Natural killer cell (primary cell): ENCODE data around the gene SLC35F1. TPM values are rescaled to one million over a fixed set of nuclear protein-coding genes. Genes with fewer than 3 reads are reported as not detected.

Experiments used
- ATAC-seq, 3 donors: fragments of 150-1000 bp in 2 of 3; fragments of 200-7000 bp in 1 of 3; cut with Tn5 transposase; 1 replicate in 1 of 3; 2 replicates in 2 of 3; pipeline ENCODE4 v1.10.0; 2021; ENCODE audit warnings: mild to moderate bottlenecking in 2 of 3, moderate library complexity in 2 of 3
- DNase-seq, 2 donors: peaks; one replicate each; pipeline versions ENCODE4 v3.0.0 to v3.0.0-alpha.2; 2013 to 2021; ENCODE audit warnings: mixed read lengths in 1 of 2
- H3K27ac ChIP-seq: one replicate; pipeline ENCODE4 v1.5.1; 2013; ENCODE audit warnings: mild to moderate bottlenecking, low read length
- H3K27me3 ChIP-seq: one replicate; pipeline ENCODE4 v1.6.1; 2013; ENCODE audit warnings: low read length; ENCODE audit not compliant: control insufficient read depth, insufficient read depth
- H3K36me3 ChIP-seq: one replicate; pipeline ENCODE4 v1.6.1; 2013; ENCODE audit warnings: low read length; ENCODE audit not compliant: control insufficient read depth, insufficient read depth
- H3K4me1 ChIP-seq: one replicate; pipeline ENCODE4 v1.6.1; 2013; ENCODE audit warnings: low read length; ENCODE audit not compliant: control insufficient read depth, insufficient read depth
- H3K4me3 ChIP-seq: one replicate; pipeline ENCODE4 v1.5.1; 2013; ENCODE audit warnings: low read length
- H3K9me3 ChIP-seq: one replicate; pipeline ENCODE4 v1.6.1; 2013; ENCODE audit warnings: low read length; ENCODE audit not compliant: control insufficient read depth, insufficient read depth
- H3K27ac Mint-ChIP-seq, 2 donors: one replicate each; pipeline ENCODE4 v1.8.0; 2022; ENCODE audit warnings: mild to moderate bottlenecking in 2 of 2, mixed read lengths in 2 of 2, moderate library complexity in 1 of 2
- H3K27me3 Mint-ChIP-seq, 2 donors: one replicate each; pipeline ENCODE4 v1.8.0; 2022; ENCODE audit warnings: low read depth in 2 of 2, mixed read lengths in 2 of 2
- H3K36me3 Mint-ChIP-seq: one replicate; pipeline ENCODE4 v1.8.0; 2022; ENCODE audit warnings: mixed read lengths
- H3K4me1 Mint-ChIP-seq, 2 donors: one replicate each; pipeline ENCODE4 v1.8.0; 2022; ENCODE audit warnings: mixed read lengths in 2 of 2
- H3K4me3 Mint-ChIP-seq: one replicate; pipeline ENCODE4 v1.8.0; 2022; ENCODE audit warnings: mild to moderate bottlenecking, moderate library complexity, mixed read lengths
- H3K9me3 Mint-ChIP-seq, 2 donors: one replicate each; pipeline ENCODE4 v1.8.0; 2022; ENCODE audit warnings: mixed read lengths in 2 of 2
- intact Hi-C: fragments of 100-400 bp; cut with micrococcal nuclease; formaldehyde crosslinking; loops from one replicate; pipeline ENCODE4 v1.14.2; 2022
- total RNA-seq, 4 donors: library from RNA; stranded (reverse); fragments of 120-200 nt in 1 of 4; gene quantifications; one replicate each; pipeline versions ENCODE4 v1.2.3 to v1.2.4, GENCODE V29; 2013 to 2022
- TF ChIP-seq, protein P1 (sequence below): fragments of 200-600 bp; IDR thresholded peaks from one replicate; pipeline ENCODE4 v1.8.0; 2022; ENCODE audit warnings: antibody characterized with exemption

Gene SLC35F1
- total RNA-seq, 3 donors from 2014 or later (not counting 1 experiment from before 2014, with no cell fraction given): not detected

DNA sequence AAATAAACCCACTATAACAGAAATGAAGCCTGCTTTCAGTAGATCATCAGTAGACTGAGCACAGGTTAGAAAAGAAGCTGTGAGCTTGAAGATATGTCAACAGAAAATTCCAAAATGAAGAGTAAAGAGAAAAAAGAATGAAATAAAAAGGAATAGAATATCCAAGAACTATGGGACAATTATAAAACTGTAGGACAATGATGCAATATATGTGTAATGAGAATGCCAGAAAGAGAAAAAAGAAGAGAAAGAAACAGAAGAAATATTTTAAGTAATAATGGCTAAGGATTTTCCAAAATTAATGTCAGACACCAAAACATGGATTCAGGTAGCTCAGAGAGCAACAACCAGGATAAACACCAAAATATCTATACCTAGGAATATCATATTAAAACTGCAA, 449.6 kb downstream of the SLC35F1 start:
- intact Hi-C loops: no loop called here
- no peaks in the 10 kb centered on the region for H3K36me3 Mint-ChIP-seq
- Histone ChIP-seq H3K27me3 (no peaks in the 10 kb centered on the region), H3K4me1 (no peaks in the 10 kb centered on the region), H3K4me3 (no peak overlapping the region), H3K9me3 (no peaks in the 10 kb centered on the region), H3K36me3 (no peaks in the 10 kb centered on the region), H3K27ac (no peak overlapping the region)
- H3K27ac Mint-ChIP-seq: no peak overlapping the region
- peaks cover 4 to 32% of the 10 kb centered on the region in 2 donors for H3K27me3 Mint-ChIP-seq
- ATAC-seq (no peak), DNase-seq (no peak)
- H3K4me3 Mint-ChIP-seq: no peak overlapping the region
- H3K4me1 Mint-ChIP-seq: no peaks in the 10 kb centered on the region
- TF ChIP-seq, protein P1, sequence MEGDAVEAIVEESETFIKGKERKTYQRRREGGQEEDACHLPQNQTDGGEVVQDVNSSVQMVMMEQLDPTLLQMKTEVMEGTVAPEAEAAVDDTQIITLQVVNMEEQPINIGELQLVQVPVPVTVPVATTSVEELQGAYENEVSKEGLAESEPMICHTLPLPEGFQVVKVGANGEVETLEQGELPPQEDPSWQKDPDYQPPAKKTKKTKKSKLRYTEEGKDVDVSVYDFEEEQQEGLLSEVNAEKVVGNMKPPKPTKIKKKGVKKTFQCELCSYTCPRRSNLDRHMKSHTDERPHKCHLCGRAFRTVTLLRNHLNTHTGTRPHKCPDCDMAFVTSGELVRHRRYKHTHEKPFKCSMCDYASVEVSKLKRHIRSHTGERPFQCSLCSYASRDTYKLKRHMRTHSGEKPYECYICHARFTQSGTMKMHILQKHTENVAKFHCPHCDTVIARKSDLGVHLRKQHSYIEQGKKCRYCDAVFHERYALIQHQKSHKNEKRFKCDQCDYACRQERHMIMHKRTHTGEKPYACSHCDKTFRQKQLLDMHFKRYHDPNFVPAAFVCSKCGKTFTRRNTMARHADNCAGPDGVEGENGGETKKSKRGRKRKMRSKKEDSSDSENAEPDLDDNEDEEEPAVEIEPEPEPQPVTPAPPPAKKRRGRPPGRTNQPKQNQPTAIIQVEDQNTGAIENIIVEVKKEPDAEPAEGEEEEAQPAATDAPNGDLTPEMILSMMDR: no peak
- peaks cover 0 to 2% of the 10 kb centered on the region in 2 donors for H3K9me3 Mint-ChIP-seq

Other genes with a start within 250 kb of the SLC35F1 start
- 10 to 100 TPM; 16.9 to 25.9 (median 23.4) TPM for gene NUS1, start 231.8 kb upstream of the SLC35F1 start, total RNA-seq